Colonic mucosa (tissue), 4 donors: ENCODE results near the gene C10orf90. TPM values are rescaled to one million over a fixed set of nuclear protein-coding genes. Genes with fewer than 3 reads are reported as not detected.

Experiments used
- DNase-seq: peaks from one replicate; pipeline ENCODE4 v3.0.0-alpha.2; 2020
- H3K27ac ChIP-seq: fragments of 200-600 bp; one replicate; pipeline ENCODE4 v1.8.0; 2021
- H3K27me3 ChIP-seq: fragments of 200-600 bp; one replicate; pipeline ENCODE4 v1.8.0; 2021
- H3K36me3 ChIP-seq: fragments of 200-600 bp; one replicate; pipeline ENCODE4 v1.8.0; 2021
- H3K4me1 ChIP-seq: fragments of 200-600 bp; one replicate; pipeline ENCODE4 v1.8.0; 2021; ENCODE audit warnings: mild to moderate bottlenecking
- H3K4me3 ChIP-seq: fragments of 200-600 bp; one replicate; pipeline ENCODE4 v1.8.0; 2021
- H3K9ac ChIP-seq, 2 donors: one replicate each; pipeline ENCODE4 v1.7.0; 2013; ENCODE audit warnings: control low read depth in 2 of 2, low read depth in 2 of 2, low read length in 2 of 2
- H3K9me3 ChIP-seq: fragments of 200-600 bp; one replicate; pipeline ENCODE4 v1.8.0; 2021
- CTCF ChIP-seq: fragments of 200-600 bp; IDR thresholded peaks from one replicate; pipeline ENCODE4 v1.8.0; 2022; ENCODE audit warnings: antibody characterized with exemption, mild to moderate bottlenecking
- intact Hi-C: fragments of 100-400 bp; cut with DNase I; formaldehyde crosslinking; loops from one replicate; pipeline ENCODE4 v1.14.1; 2022
- total RNA-seq, 2 donors: library from RNA; stranded (reverse); fragmentation: NEBNext Ultra II Directional in 1 of 2; extraction: Animal tissue kit (Norgen Biotek cat#: 25700) in 1 of 2; gene quantifications; one replicate each; pipeline ENCODE4 v1.2.1, GENCODE V29; 2021
- donor health status: healthy.
- donor health status: DM: no; HTN: no; CAD: no.
- donor health status: DM: no; HTN: no; CAD: no.

C10orf90 gene
- total RNA-seq, 2 donors from 2014 or later = not detected

- no peak for DNase-seq
- H3K9me3 ChIP-seq = no peaks in the 10 kb centered on the region
Observed at GRCh38 chr10:126647116-126647515, 23.4 kb downstream of the C10orf90 start.

GRCh38 chr10:126646110-126646509 is 24.4 kb downstream of the C10orf90 start:
- DNase-seq = no peak
- Histone ChIP-seq H3K9me3 (no peaks in the 10 kb centered on the region), H3K36me3 (no peaks in the 10 kb centered on the region), H3K27me3 (no peaks in the 10 kb centered on the region), H3K4me1 (no peaks in the 10 kb centered on the region), H3K27ac (no peak overlapping the region), H3K4me3 (no peak overlapping the region), H3K9ac (no peak overlapping the region)
- intact Hi-C loops = no loop called here
- TF ChIP-seq CTCF = no peak

More at GRCh38 chr10:126647116-126647515, 23.4 kb downstream of the C10orf90 start:
- intact Hi-C loops = no loop called here
- Histone ChIP-seq H3K9ac (no peak overlapping the region), H3K27ac (no peak overlapping the region), H3K27me3 (no peaks in the 10 kb centered on the region), H3K4me1 (no peaks in the 10 kb centered on the region), H3K36me3 (no peaks in the 10 kb centered on the region), H3K4me3 (no peak overlapping the region)
- TF ChIP-seq CTCF = no peak

GRCh38 chr10:126640401-126640800 is 30.1 kb downstream of the C10orf90 start:
- Histone ChIP-seq H3K27me3 (no peaks in the 10 kb centered on the region), H3K9me3 (no peaks in the 10 kb centered on the region), H3K9ac (no peak overlapping the region), H3K27ac (no peak overlapping the region), H3K4me1 (no peaks in the 10 kb centered on the region), H3K4me3 (no peak overlapping the region), H3K36me3 (no peaks in the 10 kb centered on the region)
- DNase-seq = no peak
- no peak for TF ChIP-seq CTCF
- intact Hi-C loops = no loop called here

GRCh38 chr10:126639084-126639483 is 31.4 kb downstream of the C10orf90 start:
- no peak overlapping the region for H3K27ac ChIP-seq
- H3K36me3 ChIP-seq = no peaks in the 10 kb centered on the region
- no peaks in the 10 kb centered on the region for H3K4me1 ChIP-seq
- no peak overlapping the region for H3K9ac ChIP-seq
- no peak overlapping the region for H3K4me3 ChIP-seq
- no peak for DNase-seq
- intact Hi-C loops = no loop called here
- TF ChIP-seq CTCF = no peak
- H3K9me3 ChIP-seq = no peaks in the 10 kb centered on the region
- no peaks in the 10 kb centered on the region for H3K27me3 ChIP-seq

- no peak for DNase-seq
- no peaks in the 10 kb centered on the region for H3K4me1 ChIP-seq
- no peak overlapping the region for H3K27ac ChIP-seq
- H3K9ac ChIP-seq = no peak overlapping the region
- H3K4me3 ChIP-seq = no peak overlapping the region
- TF ChIP-seq CTCF = no peak
- H3K27me3 ChIP-seq = no peaks in the 10 kb centered on the region
- intact Hi-C loops = no loop called here
- no peaks in the 10 kb centered on the region for H3K9me3 ChIP-seq
- no peaks in the 10 kb centered on the region for H3K36me3 ChIP-seq
Observed at GRCh38 chr10:126638542-126638941, 32.0 kb downstream of the C10orf90 start.

GRCh38 chr10:126637501-126637900 is 33.0 kb downstream of the C10orf90 start:
- H3K4me3 ChIP-seq = no peak overlapping the region
- no peak for TF ChIP-seq CTCF
- DNase-seq = no peak
- intact Hi-C loops = no loop called here
- no peaks in the 10 kb centered on the region for H3K36me3 ChIP-seq
- no peaks in the 10 kb centered on the region for H3K4me1 ChIP-seq
- H3K9me3 ChIP-seq = no peaks in the 10 kb centered on the region
- no peaks in the 10 kb centered on the region for H3K27me3 ChIP-seq
- H3K27ac ChIP-seq = no peak overlapping the region
- H3K9ac ChIP-seq = no peak overlapping the region
